Measurements from ENCODE around the gene CCNY.

CCNY gene

GRCh38 chr10:35359056-35359455, 22.7 kb downstream of the CCNY start:
- no peak for DNase-seq

- no peak for DNase-seq
Observed at GRCh38 chr10:35359873-35360272, 23.6 kb downstream of the CCNY start.

GRCh38 chr10:35362701-35363350, 26.5 kb downstream of the CCNY start:
- no peak for DNase-seq

- no peak for DNase-seq
Observed at GRCh38 chr10:35363587-35363986, 27.3 kb downstream of the CCNY start.

GRCh38 chr10:35364808-35365207, 28.5 kb downstream of the CCNY start:
- DNase-seq, result no peak

- no peak for DNase-seq
Observed at GRCh38 chr10:35365994-35366393, 29.7 kb downstream of the CCNY start.

- DNase-seq, result no peak
Observed at GRCh38 chr10:35367107-35367859, 31.0 kb downstream of the CCNY start.

- DNase-seq, result no peak
Observed at GRCh38 chr10:35367982-35368381, 31.7 kb downstream of the CCNY start.

- no peak for DNase-seq
Observed at GRCh38 chr10:35368485-35369048, 32.3 kb downstream of the CCNY start.

GRCh38 chr10:35369049-35369611, 32.8 kb downstream of the CCNY start:
- no peak for DNase-seq

GRCh38 chr10:35371731-35372130, 35.4 kb downstream of the CCNY start:
- DNase-seq, result no peak

GRCh38 chr10:35372329-35372728, 36.0 kb downstream of the CCNY start:
- DNase-seq, result no peak

GRCh38 chr10:35375091-35375765, 38.9 kb downstream of the CCNY start:
- DNase-seq, result no peak

GRCh38 chr10:35377050-35377728, 40.9 kb downstream of the CCNY start:
- DNase-seq, result no peak

GRCh38 chr10:35378541-35379210, 42.4 kb downstream of the CCNY start:
- DNase-seq, result peak in 1 of 2 donors; percentile 9

GRCh38 chr10:35379226-35380137, 43.2 kb downstream of the CCNY start:
- DNase-seq, result no peak

GRCh38 chr10:35382096-35382495, 45.8 kb downstream of the CCNY start:
- no peak for DNase-seq

- no peak for DNase-seq
Observed at GRCh38 chr10:35384265-35384868, 48.1 kb downstream of the CCNY start.

GRCh38 chr10:35386594-35387174, 50.4 kb downstream of the CCNY start:
- no peak for DNase-seq

- no peak for DNase-seq
Observed at GRCh38 chr10:35387768-35388167, 51.5 kb downstream of the CCNY start.

Measured in stimulated activated CD4-positive, alpha-beta T cell treated with anti-CD3 and anti-CD28 coated beads, Interleukin-2, amount 100 ng/mL, for 48 hours (primary cell).